ENCODE measurements around the gene TRAPPC1.

TRAPPC1 gene

DNA sequence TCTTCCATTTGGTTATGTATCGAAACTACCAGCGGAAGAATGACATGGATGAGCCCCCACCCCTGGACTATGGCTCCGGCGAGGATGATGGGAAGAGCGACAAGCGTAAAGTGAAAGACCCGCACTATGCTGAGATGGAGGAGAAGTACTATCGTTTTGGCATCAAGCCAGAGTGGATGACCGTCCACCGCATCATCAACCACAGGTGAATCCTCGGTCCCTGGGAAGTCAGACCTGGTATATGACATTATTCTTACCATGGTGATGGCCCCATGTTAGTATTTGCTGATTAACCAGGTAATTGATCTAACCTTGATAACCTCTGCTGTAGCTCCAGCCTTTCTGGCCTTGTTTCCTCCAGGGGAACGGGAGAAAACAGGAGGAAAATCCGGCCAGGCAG lies 34.7 kb downstream of the TRAPPC1 start:
- no peak for FAIRE-seq

DNA sequence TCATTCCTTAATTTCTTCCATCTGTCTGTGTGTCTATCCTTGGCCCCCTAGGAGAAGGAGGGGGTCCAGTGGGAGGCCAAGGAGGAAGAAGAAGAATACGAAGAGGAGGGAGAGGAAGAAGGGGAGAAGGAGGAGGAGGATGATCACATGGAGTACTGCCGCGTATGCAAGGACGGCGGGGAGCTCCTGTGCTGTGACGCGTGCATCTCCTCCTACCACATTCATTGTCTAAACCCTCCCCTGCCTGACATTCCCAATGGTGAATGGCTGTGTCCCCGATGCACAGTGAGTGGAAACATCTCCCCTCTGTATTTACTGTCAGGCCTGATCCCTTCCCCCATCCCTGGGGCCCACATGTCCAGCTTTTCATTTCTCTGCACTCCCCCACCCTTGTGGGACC lies 36.9 kb downstream of the TRAPPC1 start:
- no peak for FAIRE-seq

DNA sequence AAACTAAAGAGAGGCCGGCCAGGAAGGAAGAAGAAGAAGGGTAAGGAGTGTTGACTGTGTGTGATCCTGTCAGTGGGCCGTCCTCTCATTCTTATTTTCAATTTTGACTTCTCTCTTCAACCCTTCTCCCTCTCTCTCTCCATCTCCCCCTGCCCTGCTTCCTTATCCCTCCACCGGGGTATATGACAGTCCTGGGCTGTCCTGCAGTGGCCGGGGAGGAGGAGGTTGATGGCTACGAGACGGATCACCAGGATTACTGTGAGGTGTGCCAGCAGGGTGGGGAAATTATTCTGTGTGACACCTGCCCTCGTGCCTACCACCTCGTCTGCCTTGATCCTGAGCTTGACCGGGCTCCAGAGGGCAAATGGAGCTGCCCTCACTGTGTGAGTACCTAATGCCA lies 37.5 kb downstream of the TRAPPC1 start:
- no peak for FAIRE-seq

DNA sequence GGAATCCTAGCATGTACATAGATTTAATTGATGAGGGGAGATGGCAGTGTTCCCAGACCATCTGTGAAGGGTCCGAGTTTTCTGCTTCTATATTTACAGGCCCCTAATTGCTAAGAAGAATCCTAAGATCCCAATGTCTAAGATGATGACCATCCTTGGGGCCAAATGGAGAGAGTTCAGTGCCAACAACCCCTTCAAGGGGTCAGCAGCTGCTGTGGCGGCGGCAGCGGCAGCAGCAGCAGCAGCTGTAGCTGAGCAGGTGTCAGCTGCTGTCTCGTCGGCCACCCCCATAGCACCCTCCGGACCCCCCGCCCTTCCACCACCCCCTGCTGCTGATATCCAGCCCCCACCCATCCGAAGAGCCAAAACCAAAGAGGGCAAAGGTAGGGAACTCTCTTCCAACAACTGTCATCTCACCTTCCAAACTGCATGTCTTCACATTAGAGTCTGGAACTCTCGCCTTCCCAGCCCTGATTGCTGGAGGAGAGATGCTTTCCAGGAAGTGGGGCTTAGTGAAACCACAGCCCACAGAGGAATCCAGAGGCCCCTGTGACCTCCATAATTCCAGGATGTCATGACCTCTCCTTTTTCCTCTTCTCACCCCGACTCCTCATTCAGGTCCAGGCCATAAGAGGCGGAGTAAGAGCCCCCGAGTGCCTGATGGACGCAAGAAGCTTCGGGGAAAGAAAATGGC lies 38.4 kb downstream of the TRAPPC1 start:
- no peak for FAIRE-seq

DNA sequence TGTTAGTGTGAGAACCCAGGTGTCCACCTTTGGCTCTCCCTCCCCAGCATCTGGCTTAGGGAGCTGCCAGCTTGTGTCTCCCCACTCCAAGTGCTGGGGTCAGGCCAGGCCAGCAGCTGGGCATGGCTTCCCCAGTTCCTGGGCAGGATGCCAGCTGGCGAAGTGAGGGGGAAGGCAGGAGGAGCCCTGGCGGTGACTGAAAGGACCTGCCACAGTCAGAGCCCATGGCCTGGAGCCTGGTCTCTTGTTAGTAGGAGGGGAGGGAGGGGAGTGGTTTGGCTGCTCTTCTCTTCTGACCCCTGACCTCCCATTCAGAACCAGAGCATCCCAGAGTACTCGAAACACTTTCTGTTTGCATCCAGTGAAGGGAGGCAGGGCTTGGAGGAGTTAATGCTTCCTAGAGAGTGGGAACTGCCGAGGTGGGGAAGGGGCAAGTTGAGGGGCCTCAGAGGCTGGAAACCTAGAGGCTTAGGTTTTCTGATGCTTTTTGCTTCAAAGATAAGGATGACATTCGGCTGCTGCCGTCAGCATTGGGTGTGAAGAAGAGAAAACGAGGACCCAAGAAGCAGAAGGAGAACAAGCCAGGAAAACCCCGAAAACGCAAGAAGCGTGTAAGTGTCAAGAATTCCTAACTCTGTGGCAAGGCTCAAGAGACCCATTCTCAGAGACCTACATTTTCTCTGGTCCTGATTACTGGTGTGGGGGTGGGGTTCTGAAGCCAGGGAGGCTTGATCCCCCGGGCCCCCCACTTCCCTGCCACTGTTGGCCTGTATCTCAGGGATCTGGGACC lies 42.4 kb downstream of the TRAPPC1 start:
- no peak for FAIRE-seq

DNA sequence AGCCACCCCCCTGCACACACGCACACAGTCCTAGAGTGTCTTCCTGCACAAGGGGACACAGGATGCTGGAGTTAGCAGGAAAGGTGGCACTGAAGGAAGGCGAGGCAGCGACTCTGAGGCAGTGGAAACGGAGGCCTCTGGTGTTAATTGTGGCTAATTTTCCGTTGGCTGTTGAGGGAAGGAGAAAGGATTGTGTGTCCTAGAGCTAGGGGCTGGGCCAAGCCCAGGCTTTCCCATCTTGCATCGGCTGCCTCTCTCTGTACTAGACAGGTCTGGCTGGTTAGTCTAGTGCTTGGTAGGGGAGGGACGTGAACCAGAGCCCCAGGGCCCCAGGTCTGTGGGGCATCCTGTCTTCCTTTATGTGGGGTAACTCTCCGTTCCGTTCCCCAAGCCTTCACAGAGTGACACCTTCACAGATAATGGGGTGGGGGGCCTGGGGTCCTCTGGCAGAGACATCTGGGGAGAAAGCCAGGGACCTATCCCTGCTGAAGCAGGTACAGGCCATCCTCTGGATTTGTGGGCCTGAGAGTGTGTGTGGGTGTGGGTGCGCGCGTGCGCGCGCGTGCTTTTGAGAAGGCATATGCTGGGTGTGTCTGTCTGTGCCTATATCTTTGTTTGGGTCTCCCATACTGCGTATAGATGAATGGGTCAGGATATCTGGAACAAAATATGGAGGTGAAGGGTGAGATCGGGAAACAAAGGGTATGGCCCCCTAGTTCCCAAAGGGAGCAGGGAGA lies 43.4 kb downstream of the TRAPPC1 start, which contains the start of gene CHD3:
Gene CHD3 (plus strand): TSS at position 606 of the 737 bp plus-strand sequence. CDS start 212 bp downstream, outside the sequence.
- FAIRE-seq = no peak

DNA sequence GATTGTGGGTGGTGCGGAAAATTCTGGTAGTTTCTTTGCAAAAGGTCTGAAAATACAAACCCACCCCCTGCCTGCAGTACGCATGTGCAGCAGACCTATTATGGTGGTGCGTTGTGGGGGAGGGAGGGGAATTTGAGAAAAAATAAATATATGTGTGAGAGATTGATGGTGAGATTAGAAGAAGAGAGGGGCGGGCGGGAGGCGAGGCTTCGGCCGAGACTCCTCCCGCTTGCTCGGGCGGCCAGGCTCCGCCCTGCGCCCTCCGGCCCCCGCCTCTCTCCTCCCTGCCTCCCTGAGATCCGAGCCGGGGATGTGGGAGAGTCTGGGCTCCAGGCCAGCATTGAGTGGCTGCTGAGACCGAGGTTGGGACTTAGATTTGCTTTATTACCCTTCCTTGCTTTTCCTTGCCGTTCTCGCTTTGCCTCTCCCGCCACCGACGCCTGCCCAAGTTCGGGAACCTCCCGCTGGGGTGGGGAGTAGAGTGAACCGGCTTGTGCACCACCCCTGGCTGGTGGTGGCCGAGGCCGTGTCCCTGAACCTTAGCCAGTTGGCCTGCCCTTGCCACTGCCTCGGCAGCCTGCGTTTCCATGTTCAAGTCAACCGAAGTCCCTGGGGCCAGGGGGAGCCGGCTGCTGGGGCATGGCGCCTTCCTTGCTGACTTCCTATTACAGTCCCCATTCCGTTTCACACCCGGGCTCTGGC lies 44.1 kb downstream of the TRAPPC1 start:
- FAIRE-seq = peak; percentile 45

DNA sequence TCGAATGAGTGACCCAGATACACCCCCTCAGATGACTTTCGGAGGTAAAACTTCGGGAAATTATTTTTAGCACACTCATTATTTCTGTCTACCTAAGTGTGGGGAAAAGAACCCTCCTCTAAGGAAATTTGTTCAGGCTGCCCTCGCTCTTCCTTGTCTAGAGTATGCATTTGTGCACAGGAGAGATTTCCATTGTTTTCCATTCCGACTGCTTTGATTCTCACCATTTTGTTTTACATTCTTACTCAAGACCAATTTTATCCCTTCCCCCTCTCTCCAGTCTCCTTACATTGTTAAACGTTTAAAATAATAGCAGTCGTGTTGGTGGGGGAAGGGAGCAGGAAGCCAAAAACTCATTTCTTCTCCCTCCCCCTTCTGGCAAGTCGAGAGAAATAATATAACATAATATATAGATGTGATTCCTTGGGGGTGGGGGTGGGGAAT lies 44.7 kb downstream of the TRAPPC1 start:
- no peak for FAIRE-seq

DNA sequence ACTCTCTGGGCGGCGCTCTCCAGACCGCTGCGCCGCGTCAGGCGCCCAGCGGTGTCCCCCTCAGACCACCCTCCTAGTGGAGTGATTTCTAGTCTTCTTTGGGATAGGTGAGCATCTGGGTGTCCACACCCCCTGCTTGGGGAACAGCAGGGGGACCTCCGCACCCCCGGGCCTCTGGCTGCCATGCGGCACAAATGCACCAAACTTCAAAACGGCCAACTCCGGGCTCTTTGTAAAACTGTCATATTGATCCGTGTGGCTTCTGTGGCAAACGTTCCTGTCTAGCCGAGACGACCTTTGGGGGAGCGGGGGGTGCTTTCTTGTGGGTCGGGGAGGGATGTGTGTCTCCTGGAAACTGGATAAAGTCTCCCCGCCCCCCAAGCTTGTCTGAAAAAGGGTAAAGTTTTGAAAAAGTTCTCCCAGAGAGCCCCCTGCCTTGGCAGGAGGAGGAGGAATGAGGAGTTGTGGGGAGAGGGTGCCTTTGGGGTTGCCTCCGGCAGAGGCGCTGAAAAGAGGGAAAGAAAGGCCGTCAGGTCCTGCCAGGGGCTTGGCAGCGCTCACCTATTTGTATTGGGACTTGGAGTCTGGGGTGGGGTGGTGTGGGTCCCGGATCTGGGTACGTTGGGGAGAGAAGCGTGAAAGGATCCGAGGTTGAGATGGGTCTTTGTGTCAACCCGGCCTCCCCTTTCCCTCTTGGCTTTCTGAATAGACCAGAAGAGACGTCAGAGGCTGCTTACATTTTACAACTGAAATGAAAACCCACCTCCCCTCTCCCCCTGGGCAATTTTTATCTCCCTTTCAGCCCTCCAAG lies 45.3 kb downstream of the TRAPPC1 start:
- FAIRE-seq = no peak

DNA sequence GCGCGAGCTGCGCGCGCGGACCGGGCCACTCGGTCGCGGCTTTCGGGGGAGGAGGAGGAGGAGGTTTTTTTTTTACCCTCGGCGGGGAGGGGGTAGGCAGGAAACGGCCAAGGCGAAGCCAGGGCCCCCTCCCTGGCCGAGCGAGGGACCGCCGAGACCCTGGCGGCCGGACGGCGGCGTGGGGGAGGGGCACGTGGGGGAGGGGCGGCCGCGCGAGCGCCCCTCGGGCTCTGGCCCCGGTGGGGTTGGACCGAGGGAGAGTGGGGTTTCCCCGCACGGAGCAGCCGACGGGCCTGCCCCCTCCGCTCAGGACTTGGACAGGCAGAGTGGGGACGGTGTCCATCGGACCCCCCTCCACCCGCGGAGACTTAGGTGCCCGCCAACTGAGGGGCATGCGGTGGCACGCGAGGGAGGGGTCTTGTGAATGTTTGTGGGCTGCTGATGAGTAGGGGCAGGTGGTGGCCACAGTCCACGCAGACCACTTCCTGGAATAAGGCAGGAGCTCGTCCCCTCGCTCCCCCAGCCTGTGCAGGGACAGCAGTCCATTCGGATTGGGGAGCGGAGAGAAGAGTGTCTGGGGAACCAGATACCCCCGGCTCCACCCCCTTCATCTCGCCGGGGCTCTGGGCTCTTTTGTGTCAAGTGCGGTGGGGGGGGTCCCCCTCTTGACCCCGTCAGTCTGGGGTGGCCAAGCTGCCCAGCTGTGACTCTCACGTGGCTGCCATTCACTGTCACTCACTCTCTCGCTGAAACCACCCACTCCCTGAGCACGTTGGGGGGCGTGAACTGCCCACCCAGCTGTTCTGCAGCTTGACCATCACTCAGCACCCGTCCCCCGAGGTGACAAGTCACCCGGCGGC lies 46.1 kb downstream of the TRAPPC1 start:
- FAIRE-seq = no peak

DNA sequence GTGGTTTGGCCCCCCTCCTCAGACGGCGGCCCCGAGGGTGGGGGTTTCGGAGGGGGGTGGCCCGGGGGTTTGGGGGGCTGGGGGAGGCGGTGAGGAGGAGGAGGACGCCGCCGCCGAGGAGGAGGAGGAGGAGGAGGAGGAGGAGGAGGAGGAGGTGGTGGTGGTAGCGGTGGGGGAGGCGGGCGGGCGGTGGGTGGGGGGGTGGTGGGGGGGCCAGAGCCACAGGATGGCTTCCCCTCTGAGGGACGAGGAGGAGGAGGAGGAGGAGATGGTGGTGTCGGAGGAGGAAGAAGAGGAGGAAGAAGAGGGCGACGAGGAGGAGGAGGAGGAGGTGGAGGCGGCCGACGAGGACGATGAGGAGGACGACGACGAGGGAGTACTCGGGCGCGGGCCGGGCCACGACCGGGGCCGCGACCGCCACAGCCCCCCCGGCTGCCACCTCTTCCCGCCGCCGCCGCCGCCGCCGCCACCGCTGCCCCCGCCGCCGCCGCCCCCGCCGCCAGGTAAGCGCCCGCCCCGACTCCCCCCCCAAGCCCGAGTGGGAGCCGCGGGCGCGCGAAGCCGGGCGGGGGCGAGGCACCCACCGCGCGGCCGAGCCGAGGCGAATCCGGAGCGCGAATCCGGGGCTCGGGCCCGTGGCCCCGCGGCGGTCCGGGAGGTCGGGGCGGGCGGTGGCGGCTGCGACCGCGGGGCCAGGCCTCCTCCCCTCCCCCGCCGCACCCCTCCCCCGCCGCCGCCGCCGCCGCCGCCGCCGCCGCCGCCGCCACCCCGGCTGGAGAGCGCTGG lies 47.0 kb downstream of the TRAPPC1 start:
- FAIRE-seq = no peak

DNA sequence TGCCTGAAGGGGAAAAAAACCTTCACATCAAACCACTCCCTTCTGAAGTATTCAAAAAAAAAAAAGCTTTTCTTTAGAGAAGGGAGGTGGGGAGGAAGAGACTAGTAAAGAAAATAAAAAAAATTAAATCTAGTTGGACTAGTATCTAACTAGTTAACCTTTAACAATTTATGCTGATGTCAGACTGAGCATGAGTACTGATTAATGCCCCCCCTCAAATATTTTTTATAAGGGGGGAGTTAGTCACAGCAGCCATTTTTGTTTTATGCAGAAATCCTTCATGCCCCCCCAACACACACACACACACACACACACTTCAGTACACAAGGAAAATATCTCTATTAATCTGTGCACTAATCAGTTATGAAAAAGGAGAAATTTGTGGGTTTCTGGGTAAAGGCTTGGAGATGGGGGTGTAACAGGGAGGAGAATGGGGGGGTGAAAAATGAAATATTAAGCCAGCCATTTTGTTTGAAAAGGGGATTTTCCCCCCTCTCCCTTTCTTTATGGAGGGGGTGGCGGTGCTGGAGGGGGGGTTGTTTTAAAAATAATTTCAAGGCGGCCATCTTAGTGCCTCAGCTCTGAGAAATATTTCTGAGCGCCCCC lies 47.9 kb downstream of the TRAPPC1 start:
- FAIRE-seq = no peak

DNA sequence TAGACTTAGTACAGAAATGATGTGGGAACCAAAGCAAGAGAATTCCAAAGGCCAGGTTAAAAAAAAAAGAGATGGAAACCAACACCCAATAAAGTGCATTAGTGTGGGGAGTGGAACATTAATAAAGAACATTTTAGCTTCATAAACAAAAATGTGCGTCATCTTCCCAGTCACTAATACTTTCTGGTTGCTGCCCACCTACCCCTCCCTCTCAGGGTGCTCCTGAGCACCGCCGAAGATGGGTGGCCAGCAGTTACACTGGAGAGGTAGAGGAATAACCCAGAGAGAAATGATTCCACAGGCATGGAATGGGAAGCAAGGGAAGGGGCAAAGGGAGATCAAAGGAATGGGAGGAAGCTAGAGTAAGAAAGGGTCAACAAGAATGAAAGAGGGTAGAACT lies 49.1 kb downstream of the TRAPPC1 start:
- FAIRE-seq = no peak

DNA sequence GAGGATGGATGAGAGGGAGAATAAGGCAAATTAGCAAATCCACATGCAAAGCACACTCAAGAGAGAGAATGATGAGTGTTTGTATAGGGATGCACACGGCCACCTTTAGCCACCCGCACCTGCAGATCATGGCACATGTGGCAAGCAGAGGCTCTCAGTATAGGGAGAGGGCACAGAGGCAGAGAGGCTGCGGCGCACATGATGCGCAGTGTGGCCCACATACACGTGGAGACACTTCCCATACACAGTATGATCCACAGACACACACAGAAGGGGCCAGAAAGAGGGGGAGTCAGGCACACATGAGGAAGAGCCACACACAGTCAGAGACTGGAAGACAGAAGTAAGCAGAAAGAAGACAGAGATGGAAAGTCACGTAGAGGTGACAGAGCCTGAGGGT lies 49.7 kb downstream of the TRAPPC1 start:
- FAIRE-seq = no peak

DNA sequence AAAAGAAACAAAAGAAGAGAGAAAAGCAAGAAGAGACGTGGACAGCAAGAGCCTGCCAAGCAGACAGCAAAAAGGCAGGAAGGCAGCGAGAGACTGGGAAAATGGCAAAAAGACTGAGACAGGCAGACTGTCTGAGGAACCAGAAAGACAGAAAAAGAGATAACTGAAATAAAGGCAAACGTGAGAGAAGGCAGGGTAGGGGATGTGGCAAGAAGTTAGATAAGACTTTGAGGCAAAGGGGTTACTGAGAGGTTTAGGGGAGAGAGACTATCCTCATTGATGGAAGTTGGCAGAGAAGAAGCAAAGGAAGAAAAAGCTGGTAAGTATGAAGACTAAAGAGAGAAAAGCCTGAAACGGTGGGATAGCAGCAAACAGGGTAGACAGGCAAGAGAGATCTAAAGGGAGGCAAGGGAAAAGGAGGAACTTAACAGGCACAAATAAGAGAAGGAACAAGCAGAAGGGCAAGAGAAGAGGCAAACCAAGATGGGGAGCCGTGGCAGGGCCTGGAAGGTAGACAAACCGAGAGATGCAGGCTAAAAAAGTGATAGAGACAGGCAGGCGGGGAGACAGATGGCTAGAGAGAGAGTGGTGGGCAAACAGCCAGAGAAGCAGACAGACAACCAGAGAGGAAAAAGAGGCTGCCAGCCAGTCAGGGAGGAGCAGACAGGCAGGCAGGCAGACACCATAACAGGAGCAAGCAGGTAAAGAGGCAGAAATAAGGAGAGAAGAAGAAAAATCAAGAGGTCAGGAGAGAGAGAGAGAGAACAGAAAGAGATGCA lies 50.3 kb downstream of the TRAPPC1 start:
- FAIRE-seq = no peak

Measured in colon (tissue), 2 donors.